ENCODE data around the gene NUDT16.

GRCh38 chr3:131427226-131427625, 45.7 kb downstream of the NUDT16 start:
- TF ChIP-seq JUN (IDR thresholded peaks at IDR 0.05; ENCODE audit: borderline replicate concordance, insufficient read depth, insufficient read length, low read depth) (no peak), POLR2AphosphoS5 (IDR thresholded peaks at IDR 0.05; ENCODE audit: insufficient read depth, low read depth, low read length) (no peak), CTCF (IDR thresholded peaks at IDR 0.05; ENCODE audit: extremely low read depth in 1 of 2, insufficient read depth in 1 of 2, low read depth in 1 of 2, low read length in 2 of 2) (no peak), EZH2 (IDR thresholded peaks at IDR 0.05; ENCODE audit: borderline replicate concordance, low read depth, low read length, severe bottlenecking) (no peak), POLR2A (IDR thresholded peaks at IDR 0.05; ENCODE audit: low read depth, low read length) (no peak), MYC (IDR thresholded peaks at IDR 0.05; ENCODE audit: low read depth, low read length) (no peak), MAX (IDR thresholded peaks at IDR 0.05; ENCODE audit: insufficient read depth, insufficient read length) (no peak), FOS (IDR thresholded peaks at IDR 0.05; ENCODE audit: borderline replicate concordance, insufficient read depth, low read length) (no peak)
